ENCODE data around the gene SLCO1B1. TPM values are rescaled to one million over a fixed set of nuclear protein-coding genes. Genes with fewer than 3 reads are reported as not detected.

Gene SLCO1B1, protein sequence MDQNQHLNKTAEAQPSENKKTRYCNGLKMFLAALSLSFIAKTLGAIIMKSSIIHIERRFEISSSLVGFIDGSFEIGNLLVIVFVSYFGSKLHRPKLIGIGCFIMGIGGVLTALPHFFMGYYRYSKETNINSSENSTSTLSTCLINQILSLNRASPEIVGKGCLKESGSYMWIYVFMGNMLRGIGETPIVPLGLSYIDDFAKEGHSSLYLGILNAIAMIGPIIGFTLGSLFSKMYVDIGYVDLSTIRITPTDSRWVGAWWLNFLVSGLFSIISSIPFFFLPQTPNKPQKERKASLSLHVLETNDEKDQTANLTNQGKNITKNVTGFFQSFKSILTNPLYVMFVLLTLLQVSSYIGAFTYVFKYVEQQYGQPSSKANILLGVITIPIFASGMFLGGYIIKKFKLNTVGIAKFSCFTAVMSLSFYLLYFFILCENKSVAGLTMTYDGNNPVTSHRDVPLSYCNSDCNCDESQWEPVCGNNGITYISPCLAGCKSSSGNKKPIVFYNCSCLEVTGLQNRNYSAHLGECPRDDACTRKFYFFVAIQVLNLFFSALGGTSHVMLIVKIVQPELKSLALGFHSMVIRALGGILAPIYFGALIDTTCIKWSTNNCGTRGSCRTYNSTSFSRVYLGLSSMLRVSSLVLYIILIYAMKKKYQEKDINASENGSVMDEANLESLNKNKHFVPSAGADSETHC
- total RNA-seq: not detected

DNA sequence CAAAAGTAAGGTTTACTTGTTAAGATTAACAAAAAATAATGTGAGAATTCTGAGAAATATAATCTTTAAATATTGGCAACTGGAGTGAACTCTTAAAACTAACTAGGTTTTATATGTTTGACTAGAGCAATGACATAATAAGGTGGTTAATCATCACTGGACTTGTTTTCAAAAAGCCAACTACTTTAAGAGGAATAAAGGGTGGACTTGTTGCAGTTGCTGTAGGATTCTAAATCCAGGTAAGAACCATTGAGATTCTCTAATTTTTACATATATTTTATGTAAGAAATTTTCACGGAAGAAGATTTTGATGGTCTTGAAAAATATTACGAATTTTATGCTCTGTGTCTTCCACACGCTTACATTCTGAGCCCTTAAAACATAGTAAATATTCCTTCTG lies at the start of gene SLCO1B1:
TSS of gene SLCO1B1 (plus strand) at position 197 of the 400 bp plus-strand sequence. CDS start 10,381 bp downstream, outside the sequence.

Other genes with a start within 250 kb of the SLCO1B1 start
- not detected for gene SLCO1A2, start 203.7 kb downstream of the SLCO1B1 start, total RNA-seq
- gene IAPP, start 241.7 kb downstream of the SLCO1B1 start, total RNA-seq: not detected